ENCODE data around the gene PCSK9.
"Not testable (repeated sequence)": the region's sequence is repeated elsewhere in the genome, so short reads cannot be mapped to it uniquely, and the experiment has no call there.

Gene PCSK9

DNA sequence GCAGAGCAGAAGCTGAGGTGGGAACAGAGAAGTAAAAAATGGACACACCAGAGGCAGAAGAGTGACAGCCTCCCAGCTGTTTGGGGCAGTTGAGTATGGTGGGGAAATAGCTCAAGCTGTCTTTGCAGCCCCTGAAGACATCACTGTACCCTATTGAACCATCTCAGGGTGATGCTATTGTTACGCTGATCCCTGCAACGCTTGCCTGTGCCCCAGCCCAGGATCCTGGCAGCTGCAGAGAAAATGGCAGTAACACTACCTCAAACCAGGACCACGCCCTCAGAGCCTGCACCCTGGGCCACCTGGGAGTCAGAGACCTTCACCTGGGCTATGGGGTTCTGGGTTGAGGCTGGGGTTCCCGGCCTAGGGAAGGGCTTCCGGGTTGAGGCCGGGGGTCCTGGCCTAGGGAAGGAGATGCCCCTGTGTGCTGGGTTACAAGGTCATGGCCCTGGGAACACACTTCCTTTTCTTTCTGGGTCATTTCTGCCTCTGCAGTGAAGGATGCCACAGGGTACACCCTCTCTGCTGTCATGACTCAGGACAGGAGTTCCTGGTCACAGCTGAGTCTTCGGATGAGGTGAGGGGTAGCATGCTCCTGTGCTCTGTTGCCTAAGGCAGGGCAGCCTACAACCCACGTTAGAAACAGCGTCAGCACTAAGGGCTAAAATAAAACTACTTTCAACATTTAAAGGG is 29.0 kb upstream of the PCSK9 start:
- no peak for DNase-seq

DNA sequence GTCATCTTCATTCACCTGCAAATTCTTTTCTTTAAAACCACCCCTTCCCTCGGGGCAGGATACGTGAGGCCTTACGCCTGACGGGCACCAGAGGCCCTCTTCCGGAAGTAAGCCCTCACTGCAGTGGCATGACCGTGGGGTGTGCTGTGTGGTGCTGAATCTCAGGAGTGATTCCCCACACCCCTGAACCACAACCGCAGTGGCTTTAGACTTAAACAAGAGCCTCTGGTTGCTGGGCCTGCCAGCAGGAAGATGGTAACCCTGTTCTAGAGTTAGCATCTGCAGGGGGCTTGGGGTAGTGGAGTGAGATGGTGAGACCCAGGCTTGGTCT is 28.5 kb upstream of the PCSK9 start:
- DNase-seq: no peak

- DNase-seq: no peak
Measured at GRCh38 chr1:55012661-55013060, 26.7 kb upstream of the PCSK9 start.

DNA sequence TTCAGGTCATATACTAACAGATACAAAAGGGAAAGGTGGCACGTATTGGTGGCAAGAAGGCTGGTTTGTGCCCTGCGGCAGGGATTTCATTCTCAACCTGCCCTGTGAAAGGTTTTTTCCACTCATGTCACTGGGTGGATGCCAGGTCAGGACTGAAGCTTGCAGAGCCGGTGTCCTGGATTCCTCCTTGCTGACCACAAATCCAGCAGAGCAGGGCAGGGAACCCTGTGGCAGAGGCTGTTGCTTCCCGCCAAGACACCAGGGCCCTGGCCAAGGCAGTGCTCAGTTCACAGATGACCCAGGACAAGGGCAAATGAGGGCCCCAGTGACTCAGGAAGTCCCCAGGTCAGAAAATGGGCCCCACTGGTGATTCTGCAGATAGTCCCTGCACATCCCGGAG is 24.2 kb upstream of the PCSK9 start:
- DNase-seq: no peak

DNA sequence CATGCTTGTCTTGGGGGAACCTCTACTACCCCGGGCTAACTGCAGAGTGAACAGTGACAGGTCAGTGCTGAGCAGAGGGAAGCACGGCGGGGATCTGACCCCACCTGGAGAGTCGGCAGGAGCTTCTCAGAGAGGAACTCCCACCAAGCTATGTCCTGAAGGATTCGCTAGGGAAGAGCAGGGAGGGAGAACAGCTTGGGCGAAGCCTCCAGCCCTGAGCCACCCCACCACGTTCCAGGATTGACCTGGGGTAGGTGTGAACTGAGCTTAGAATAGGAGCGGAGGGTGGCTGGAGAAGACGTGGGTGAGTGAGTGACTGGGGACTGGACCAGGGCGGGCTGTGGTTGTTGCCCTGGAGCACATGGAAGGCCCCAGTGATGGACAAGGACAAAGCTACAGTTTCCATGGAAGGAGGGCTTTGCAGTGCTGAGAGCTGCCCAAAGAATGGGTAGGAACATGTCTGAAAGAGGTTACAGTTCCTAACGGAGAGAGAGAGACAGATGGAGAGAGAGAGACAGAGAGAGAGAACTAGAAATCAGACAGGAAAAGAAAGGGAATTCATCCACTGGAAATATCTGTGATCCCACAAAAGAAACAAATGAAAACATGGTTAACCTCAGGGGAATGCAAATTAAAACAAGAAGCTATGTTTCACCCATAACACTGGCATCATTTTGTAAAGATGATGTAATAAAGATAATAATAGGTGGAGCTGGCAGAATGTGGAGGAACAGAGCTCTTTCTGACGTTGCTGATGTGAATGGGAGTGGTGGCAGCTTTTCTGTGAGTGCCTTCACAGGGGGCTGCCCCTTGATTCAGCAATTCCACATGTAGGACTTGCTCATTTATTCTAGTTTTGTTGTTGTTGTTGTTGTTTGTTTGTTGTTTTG is 23.4 kb upstream of the PCSK9 start:
- no peak for DNase-seq

DNA sequence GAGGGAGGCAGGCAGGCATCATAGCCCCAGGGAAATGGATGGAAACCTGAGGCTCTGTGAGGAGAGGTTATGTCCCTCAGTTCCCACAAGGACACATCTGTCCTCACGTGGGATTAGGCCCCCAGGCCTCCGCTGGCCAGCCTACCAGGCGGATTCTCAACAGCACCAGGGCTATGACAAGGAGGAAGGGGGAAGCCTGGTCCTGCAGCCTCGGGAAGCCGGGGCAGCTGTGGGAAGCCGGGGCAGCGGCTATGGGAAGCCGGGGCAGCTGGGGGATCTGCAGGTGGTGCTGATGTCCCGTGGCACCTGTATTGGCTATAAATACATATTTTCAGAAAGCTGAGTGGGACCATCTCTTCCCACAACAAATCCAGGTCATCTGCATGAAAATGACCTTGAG is 21.0 kb upstream of the PCSK9 start:
- DNase-seq: no peak

DNA sequence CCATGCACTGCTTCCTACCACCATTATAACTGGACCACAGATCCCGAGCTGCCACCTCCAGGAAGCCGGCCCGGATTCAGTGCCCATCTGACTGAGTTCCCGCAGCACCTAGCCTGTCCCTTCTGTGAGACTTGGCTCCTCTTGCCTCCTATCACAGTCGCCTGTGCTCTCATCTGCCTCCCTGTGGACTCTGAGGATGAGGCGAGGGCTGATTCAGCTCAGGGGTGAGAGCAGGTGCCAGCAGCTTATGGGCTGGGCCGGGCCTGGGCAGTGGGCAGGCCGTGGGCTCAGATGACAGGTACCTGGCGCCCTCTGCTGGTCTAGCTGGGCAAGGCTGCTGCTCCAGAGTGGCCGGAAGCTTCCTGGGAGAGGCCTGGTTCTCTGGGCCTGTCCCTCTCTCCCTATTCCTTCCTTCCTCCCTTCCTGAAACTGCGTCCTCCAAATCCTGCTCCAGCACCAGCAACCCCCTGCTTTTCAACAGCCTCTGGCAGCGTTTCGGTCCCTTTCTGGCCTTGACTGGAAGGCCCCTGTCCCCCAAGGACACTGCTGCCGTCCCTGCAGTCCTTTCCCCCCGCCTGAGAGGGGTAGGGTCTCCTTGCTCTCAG is 17.3 kb upstream of the PCSK9 start:
- DNase-seq: peak; percentile 89

- not testable (repeated sequence) for DNase-seq
Measured at GRCh38 chr1:55024163-55024562, 15.2 kb upstream of the PCSK9 start.

DNA sequence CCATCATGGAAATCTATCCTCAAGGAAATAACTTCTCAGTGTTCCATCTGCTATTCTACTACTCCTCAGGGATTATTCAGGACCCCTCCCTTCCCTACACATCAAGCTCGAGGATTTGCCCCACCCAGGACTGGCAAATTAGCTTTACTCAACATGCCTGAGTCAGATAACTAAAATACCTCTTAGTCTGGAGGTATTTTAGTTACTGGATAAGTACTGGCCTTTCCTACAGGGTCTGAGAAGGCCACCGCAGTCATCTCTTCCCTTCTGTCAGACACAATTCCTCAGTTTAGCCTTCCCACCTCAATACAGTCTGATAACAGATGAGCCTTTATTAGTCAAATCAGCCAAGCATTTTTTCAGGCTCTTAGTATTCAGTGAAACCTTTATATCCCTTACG is 12.7 kb upstream of the PCSK9 start:
- not testable (repeated sequence) for DNase-seq

DNA sequence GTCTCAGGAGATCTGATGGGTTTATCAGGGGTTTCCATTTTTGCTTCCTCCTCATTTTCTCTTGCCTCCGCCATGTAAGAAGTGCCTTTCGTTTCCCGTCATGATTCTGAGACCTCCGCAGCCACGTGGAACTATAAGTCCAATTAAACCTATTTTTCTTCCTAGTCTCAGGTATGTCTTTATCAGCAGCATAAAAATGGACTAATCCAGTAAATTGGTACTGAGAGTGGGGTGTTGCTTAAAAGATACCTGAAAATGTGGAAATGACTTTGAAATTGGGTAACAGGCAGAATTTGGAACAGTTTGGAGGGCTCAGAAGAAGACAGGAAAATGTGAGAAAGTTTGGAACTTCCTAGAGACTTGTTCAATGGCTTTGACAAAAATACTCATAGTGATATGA is 8.2 kb upstream of the PCSK9 start:
- not testable (repeated sequence) for DNase-seq

DNA sequence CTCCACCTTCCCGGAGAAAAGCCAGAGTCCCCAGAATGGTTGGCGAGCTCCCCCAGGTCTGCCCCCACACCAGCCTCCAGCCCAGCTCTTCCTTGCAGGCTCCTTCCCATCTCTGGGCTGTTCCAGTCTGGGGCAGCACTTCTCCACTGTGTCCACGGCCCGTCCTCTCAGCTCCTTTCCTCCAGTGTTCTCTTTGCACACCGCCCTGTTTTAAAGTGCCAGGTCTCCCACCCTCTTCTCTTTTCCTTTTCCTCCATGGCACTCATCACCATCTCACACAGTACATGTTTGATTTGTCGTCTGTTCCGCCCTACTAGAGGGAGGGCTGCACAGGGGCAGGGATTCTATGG is 6.1 kb upstream of the PCSK9 start:
- no peak for DNase-seq

DNA sequence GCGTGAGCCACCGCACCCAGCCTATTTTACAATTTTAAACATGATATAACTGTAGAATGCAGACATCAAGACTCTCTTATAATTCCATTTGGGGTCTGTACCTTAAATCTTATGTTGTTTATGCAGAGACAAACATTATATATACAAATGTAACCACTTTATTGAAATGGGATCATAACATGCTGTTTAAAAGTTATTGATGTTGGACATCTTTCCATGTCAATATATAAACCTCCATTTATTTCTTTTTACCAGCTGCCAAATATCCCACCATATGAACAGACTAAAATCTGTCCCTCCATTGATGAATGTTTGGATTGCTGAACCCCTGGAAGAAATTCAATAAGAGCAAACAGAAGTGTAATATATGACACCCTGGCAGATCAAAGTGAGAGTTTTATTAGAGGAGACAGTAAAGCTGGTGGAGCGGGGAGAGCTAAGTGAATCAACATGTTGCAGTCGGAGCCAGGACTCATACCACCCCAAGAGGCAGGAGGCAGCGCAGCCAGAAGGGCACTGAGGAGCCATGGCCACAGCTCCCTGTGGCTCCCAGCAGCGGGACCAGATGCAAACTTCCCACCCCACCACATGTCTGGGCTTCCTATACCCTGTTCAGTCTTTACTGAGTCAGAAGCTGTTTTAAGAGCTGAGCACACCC is 4.7 kb upstream of the PCSK9 start:
- DNase-seq: no peak

GRCh38 chr1:55035904-55036303 is 3.4 kb upstream of the PCSK9 start:
- no peak for DNase-seq

- no peak for DNase-seq
Measured at GRCh38 chr1:55037733-55038551, 1.4 kb upstream of the PCSK9 start.

GRCh38 chr1:55038552-55038838 is 853 bp upstream of the PCSK9 start:
- DNase-seq: no peak

GRCh38 chr1:55038974-55039341 is 390 bp upstream of the PCSK9 start:
- DNase-seq: no peak

DNA sequence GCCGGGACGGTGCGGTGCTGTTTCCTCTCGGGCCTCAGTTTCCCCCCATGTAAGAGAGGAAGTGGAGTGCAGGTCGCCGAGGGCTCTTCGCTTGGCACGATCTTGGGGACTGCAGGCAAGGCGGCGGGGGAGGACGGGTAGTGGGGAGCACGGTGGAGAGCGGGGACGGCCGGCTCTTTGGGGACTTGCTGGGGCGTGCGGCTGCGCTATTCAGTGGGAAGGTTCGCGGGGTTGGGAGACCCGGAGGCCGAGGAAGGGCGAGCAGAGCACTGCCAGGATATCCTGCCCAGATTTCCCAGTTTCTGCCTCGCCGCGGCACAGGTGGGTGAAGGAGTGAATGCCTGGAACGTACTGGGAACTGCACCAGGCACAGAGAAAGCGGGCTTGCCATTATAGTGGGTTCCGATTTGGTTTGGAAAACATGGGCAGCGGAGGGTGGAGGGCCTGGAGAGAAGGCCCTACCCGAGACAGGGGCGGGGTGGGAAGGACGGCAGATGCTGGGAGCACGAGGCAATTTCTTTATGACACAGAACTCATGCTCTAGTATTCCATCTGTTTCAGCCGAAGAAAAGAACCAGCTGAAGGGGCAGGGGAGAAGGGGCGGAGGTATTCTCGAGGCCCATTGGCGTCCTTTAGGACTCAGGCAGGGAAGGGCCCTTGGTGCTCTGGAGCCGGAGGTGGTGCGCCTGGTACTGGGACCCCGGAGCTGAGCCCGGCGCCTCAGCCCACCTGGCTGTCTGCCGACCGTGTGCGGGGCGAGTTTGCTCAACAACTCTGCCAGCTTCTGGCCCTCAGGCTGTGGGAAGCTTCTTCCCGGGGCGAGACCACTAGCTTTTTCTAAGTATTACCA is 960 bp downstream of the PCSK9 start:
- DNase-seq: no peak

DNA sequence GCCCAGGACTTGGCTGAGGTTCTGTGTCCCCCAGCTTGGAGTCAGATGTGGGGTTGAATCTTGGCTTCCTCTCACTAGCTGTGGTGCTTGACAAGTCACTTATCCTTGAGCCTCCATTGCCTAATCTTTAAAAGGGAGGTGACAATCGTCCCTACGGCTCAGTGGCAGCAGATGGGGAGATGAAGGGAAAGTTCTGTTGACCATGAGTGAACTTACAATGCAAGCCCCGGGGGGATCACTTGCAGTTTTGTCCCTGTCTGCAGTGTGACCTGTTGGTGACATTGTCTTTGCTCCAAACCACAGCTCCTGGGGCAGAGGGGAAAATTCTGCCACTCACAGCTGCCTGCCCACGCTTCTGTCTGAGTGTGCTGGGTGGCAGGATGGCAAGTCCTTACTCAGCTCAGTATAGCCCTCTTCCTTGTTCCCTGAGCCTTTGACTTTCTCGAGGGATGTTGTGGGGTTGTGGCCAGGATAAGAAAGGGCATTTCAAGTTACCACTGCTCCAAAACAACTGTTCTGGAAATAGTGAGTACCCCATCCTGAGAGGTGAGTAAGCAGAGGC is 1.7 kb downstream of the PCSK9 start:
- DNase-seq: no peak

- no peak for DNase-seq
Measured at GRCh38 chr1:55041613-55042012, 2.3 kb downstream of the PCSK9 start.

DNA sequence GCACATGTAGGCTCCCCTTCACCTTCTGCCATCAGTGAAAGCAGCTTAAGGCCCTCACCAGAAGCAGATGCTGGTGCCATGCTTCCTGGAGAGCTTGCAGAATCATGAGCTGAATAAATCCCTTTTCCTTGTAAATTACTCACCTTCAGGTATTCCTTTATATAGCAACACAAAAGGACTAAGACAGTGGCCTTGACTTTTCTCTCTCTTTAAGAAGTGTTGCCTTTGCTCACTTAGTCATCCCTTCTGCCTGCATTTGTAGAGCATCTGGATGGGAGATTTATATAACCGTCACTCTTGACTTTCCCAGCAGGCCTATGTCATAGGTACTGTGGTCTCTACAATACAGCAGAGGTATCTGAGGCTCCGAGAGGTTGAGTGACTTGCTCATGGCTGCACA is 3.7 kb downstream of the PCSK9 start:
- DNase-seq: no peak

DNA sequence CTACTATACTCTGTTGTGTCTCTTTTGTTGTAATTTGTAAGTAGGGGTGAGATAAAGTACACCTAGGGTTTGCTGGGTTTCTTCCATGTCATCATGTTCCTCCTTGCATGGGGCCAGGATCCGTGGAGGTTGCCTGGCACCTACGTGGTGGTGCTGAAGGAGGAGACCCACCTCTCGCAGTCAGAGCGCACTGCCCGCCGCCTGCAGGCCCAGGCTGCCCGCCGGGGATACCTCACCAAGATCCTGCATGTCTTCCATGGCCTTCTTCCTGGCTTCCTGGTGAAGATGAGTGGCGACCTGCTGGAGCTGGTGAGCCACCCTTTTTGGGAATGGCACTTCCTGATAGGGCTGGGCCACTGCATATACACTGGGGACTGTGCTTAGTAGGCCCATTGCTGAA is 4.4 kb downstream of the PCSK9 start:
- no peak for DNase-seq
